OCI-LY7 (cell line): ENCODE data around the gene ABCA7. TPM values are rescaled to one million over a fixed set of nuclear protein-coding genes. Genes with fewer than 3 reads are reported as not detected.

Experiments
- BruUV-seq: library from RNA; stranded (reverse); fragments of 400-500 nt; replicated peaks from 2 replicates; lab custom pipeline; 2021; lab: Mats Ljungman, UMichigan
- CTCF ChIA-PET: fragments of 300-600 bp; sonication (Branson Sonifier 250); formaldehyde crosslinking; loops from one replicate; lab custom pipeline; 2022; ENCODE audit warnings: antibody characterized with exemption; ENCODE audit not compliant: unreplicated experiment; lab: Charles Lee
- POLR2A ChIA-PET: fragments of 300-600 bp; sonication (Branson Sonifier 250); formaldehyde crosslinking; loops from one replicate; lab custom pipeline; 2022; ENCODE audit warnings: antibody characterized with exemption; lab: Charles Lee
- DNase-seq: peaks from one replicate; pipeline ENCODE4 v3.0.0-alpha.2; 2015; ENCODE audit warnings: low spot score
- H2AFZ ChIP-seq: fragments of 200-600 bp; sonication (generic), shearing (Covaris generic); 2 replicates; pipeline ENCODE4 v1.6.1; 2014; ENCODE audit warnings: mild to moderate bottlenecking, antibody characterized with exemption, low read length, moderate library complexity
- H3K27ac ChIP-seq: fragments of 200-600 bp; sonication (generic); 2 replicates; pipeline ENCODE4 v1.5.1; 2014; ENCODE audit warnings: mixed run types, low read depth, mild to moderate bottlenecking, moderate library complexity, low read length, inconsistent platforms; ENCODE audit not compliant: poor library complexity, severe bottlenecking
- H3K36me3 ChIP-seq: fragments of 200-600 bp; sonication (generic); 2 replicates; pipeline ENCODE4 v1.6.1; 2014; ENCODE audit warnings: mild to moderate bottlenecking, antibody characterized with exemption, low read length, moderate library complexity, mixed read lengths; ENCODE audit not compliant: insufficient read depth
- H3K4me1 ChIP-seq: fragments of 200-600 bp; sonication (generic); 2 replicates; pipeline ENCODE4 v1.5.1; 2014; ENCODE audit warnings: mild to moderate bottlenecking, low read length; ENCODE audit not compliant: insufficient read depth, poor library complexity, severe bottlenecking
- H3K4me2 ChIP-seq: fragments of 200-600 bp; sonication (generic); 2 replicates; pipeline ENCODE4 v1.6.1; 2014; ENCODE audit warnings: mild to moderate bottlenecking, low read length
- H3K4me3 ChIP-seq: fragments of 200-600 bp; sonication (generic); 2 replicates; pipeline ENCODE4 v1.5.1; 2014; ENCODE audit warnings: mild to moderate bottlenecking, low read depth, low read length; ENCODE audit not compliant: poor library complexity, severe bottlenecking
- H3K79me2 ChIP-seq: fragments of 200-600 bp; sonication (generic); 2 replicates; pipeline ENCODE4 v1.6.1; 2016; ENCODE audit warnings: low read depth, mild to moderate bottlenecking, low read length, moderate library complexity, mixed read lengths; ENCODE audit not compliant: insufficient read depth
- H3K9me2 ChIP-seq: fragments of 200-600 bp; sonication (generic); 2 replicates; pipeline ENCODE4 v1.6.1; 2016; ENCODE audit warnings: mild to moderate bottlenecking, low read length, mixed read lengths; ENCODE audit not compliant: insufficient read depth
- H3K9me3 ChIP-seq: fragments of 200-600 bp; sonication (generic); 2 replicates; pipeline ENCODE4 v1.6.1; 2014; ENCODE audit warnings: mild to moderate bottlenecking, mixed run types, low read length, mixed read lengths
- H4K20me1 ChIP-seq: fragments of 200-600 bp; sonication (generic); 2 replicates; pipeline ENCODE4 v1.6.1; 2014; ENCODE audit warnings: mild to moderate bottlenecking, antibody characterized with exemption, low read length, moderate library complexity, mixed read lengths; ENCODE audit not compliant: insufficient read depth
- CTCF ChIP-seq: fragments of 200-600 bp; sonication (generic); conservative IDR thresholded peaks from 2 replicates; pipeline ENCODE4 v1.5.1; 2014; ENCODE audit warnings: mild to moderate bottlenecking, antibody characterized with exemption, low read length, moderate library complexity, mixed read lengths
- EZH2phosphoT487 ChIP-seq: fragments of 200-600 bp; sonication (generic); IDR thresholded peaks from 2 replicates; pipeline ENCODE4 v1.6.1; 2018; ENCODE audit warnings: low read depth, borderline replicate concordance, mild to moderate bottlenecking, mixed run types, antibody characterized with exemption, low read length, moderate library complexity, mixed read lengths
- intact Hi-C: fragments of 100-400 bp; cut with micrococcal nuclease; formaldehyde crosslinking; loops from one replicate; pipeline ENCODE4 v1.10.0; 2022; ENCODE audit not compliant: unreplicated experiment
- total RNA-seq, 2 experiments: library from RNA; depleted of rRNA in 1 of 2; stranded (reverse); fragments of >200 nt in 1 of 2; shearing (Covaris generic) in 1 of 2; gene quantifications; 2 replicates each; pipeline ENCODE4 v1.2.3, GENCODE V29; 2014 to 2022

ABCA7 gene
- total RNA-seq, 2 experiments from 2014 or later: 43.3 to 66.6 TPM

- Histone ChIP-seq H3K4me1 (peaks cover 29% of the 10 kb centered on the region), H3K36me3 (peaks cover 18% of the 10 kb centered on the region; the same call in 1 of the 2 replicates), H3K4me2 (no peak overlapping the region), H3K27ac (no peak overlapping the region), H3K4me3 (no peak overlapping the region), H3K79me2 (0 out of 2 replicates have a peak, but pooled peaks cover 5% of the 10 kb centered on the region), H3K9me3 (no peaks in the 10 kb centered on the region), H4K20me1 (no peaks in the 10 kb centered on the region; the same call in 1 of the 2 replicates), H3K9me2 (no peaks in the 10 kb centered on the region), H2AFZ (no peak overlapping the region)
- CTCF ChIA-PET: interaction anchor here (0.6 kb wide), 1 partner anchor 172 kb away, joined by 3 read pairs; no protein-coding TSS in a partner anchor
- BruUV-seq: no TSS peak
- POLR2A ChIA-PET: no interaction called here
- intact Hi-C loops: no loop called here
- TF ChIP-seq CTCF (no peak), EZH2phosphoT487 (no peak)
- peak; percentile 99 for DNase-seq
Observed at GRCh38 chr19:1045247-1045603, 5.3 kb downstream of the ABCA7 start.

- Histone ChIP-seq H3K4me1 (peaks cover 27% of the 10 kb centered on the region), H3K9me2 (no peaks in the 10 kb centered on the region), H4K20me1 (no peaks in the 10 kb centered on the region; the same call in 1 of the 2 replicates), H3K36me3 (peaks cover 18% of the 10 kb centered on the region; the same call in 1 of the 2 replicates), H3K4me2 (no peak overlapping the region; the same call in 1 of the 2 replicates), H3K79me2 (no peaks in the 10 kb centered on the region), H3K4me3 (no peak overlapping the region), H3K27ac (no peak overlapping the region), H3K9me3 (no peaks in the 10 kb centered on the region), H2AFZ (no peak overlapping the region)
- DNase-seq: no peak
- no peak for TF ChIP-seq EZH2phosphoT487
- TF ChIP-seq CTCF: no peak
- BruUV-seq: no TSS peak
- CTCF ChIA-PET: no interaction called here
- POLR2A ChIA-PET: no interaction called here
- intact Hi-C loops: no loop called here
Observed at GRCh38 chr19:1046117-1046626, 6.3 kb downstream of the ABCA7 start.
